ENCODE results near the gene ZNF844. TPM values are rescaled to one million over a fixed set of nuclear protein-coding genes. Genes with fewer than 3 reads are reported as not detected.
A peak's percentile ranks its signal among the peaks of the same experiment; 100 is the strongest.

Gene ZNF844
- total RNA-seq, 4 donors from 2014 or later, result 2.2 to 5.7 (median 4.9) TPM

GRCh38 chr19:12034620-12035019 lies 29.9 kb upstream of the ZNF844 start:
- Histone ChIP-seq H3K4me3 (peak overlapping the region; percentile 86 to 95 (median 90)), H3K27me3 (no peaks in the 10 kb centered on the region), H3K4me1 (peaks cover 8 to 10% of the 10 kb centered on the region in 2 donors), H3K27ac (peak overlapping the region; percentile 87 to 92 (median 90)), H3K9me3 (no peaks in the 10 kb centered on the region), H3K36me3 (peaks cover 0 to 2% of the 10 kb centered on the region in 2 donors)
- ATAC-seq (no peak), DNase-seq (no peak)
- TF ChIP-seq POLR2A (IDR thresholded peaks at IDR 0.05) (no peak), CTCF (IDR thresholded peaks at IDR 0.05 in 4 of 5, conservative IDR thresholded peaks at IDR 0.05 in 1 of 5) (no peak)
- intact Hi-C loops (cut with DNase I; ENCODE audit: low total_unique reads) (loop anchor here (1.0 to 10.0 kb wide), 3 partner anchors 106 to 330 kb away; partner anchors contain the start of genes ZNF20 and ZNF442), in situ Hi-C loops (cut with MboI; ENCODE audit: low sequenced_read_pairs in 4 of 4) (no loop called here)

GRCh38 chr19:12035220-12036172 lies 29.0 kb upstream of the ZNF844 start, which contains the start of gene ZNF433:
Gene ZNF433 (minus strand): TSS chr19:12035679. CDS start chr19:12035539, 140 bp downstream.
- H3K27ac ChIP-seq, result peak within 1 kb of the TSS; percentile 87 to 92 (median 90)
- H3K4me1 ChIP-seq, result peaks cover 8 to 10% of the 10 kb centered on the region in 2 donors
- peak within 1 kb of the TSS; percentile 86 to 95 (median 90) for H3K4me3 ChIP-seq
- intact Hi-C loops (cut with DNase I; ENCODE audit: low total_unique reads), result loop anchor here (1.0 to 10.0 kb wide), 3 partner anchors 105 to 329 kb away; partner anchors contain the start of genes ZNF20 and ZNF442
- peak; percentile 99 for ATAC-seq
- no peaks in the 10 kb centered on the region for H3K36me3 ChIP-seq
- TF ChIP-seq POLR2A (IDR thresholded peaks at IDR 0.05), result peak; percentile 52 to 58
- no peak for TF ChIP-seq CTCF (IDR thresholded peaks at IDR 0.05 in 4 of 5, conservative IDR thresholded peaks at IDR 0.05 in 1 of 5)
- peak; percentile 84 to 86 for DNase-seq
- in situ Hi-C loops (cut with MboI; ENCODE audit: low sequenced_read_pairs in 4 of 4), result no loop called here
- no peaks in the 10 kb centered on the region for H3K27me3 ChIP-seq
- H3K9me3 ChIP-seq, result no peaks in the 10 kb centered on the region

GRCh38 chr19:12042893-12043292 lies 21.6 kb upstream of the ZNF844 start:
- DNase-seq (no peak), ATAC-seq (no peak)
- Histone ChIP-seq H3K27me3 (no peaks in the 10 kb centered on the region), H3K27ac (no peak overlapping the region), H3K4me1 (no peaks in the 10 kb centered on the region), H3K4me3 (no peak overlapping the region), H3K36me3 (peaks cover 0 to 6% of the 10 kb centered on the region in 2 donors), H3K9me3 (peaks cover 10 to 18% (median 12%) of the 10 kb centered on the region in 3 donors)
- intact Hi-C loops (cut with DNase I; ENCODE audit: low total_unique reads) (no loop called here), in situ Hi-C loops (cut with MboI; ENCODE audit: low sequenced_read_pairs in 4 of 4) (no loop called here)
- no peak for TF ChIP-seq POLR2A (IDR thresholded peaks at IDR 0.05)
- TF ChIP-seq CTCF (IDR thresholded peaks at IDR 0.05 in 4 of 5, conservative IDR thresholded peaks at IDR 0.05 in 1 of 5), result no peak

GRCh38 chr19:12043752-12044422 lies 20.6 kb upstream of the ZNF844 start:
- in situ Hi-C loops (cut with MboI; ENCODE audit: low sequenced_read_pairs in 4 of 4), result no loop called here
- TF ChIP-seq POLR2A (IDR thresholded peaks at IDR 0.05) (no peak), CTCF (IDR thresholded peaks at IDR 0.05 in 4 of 5, conservative IDR thresholded peaks at IDR 0.05 in 1 of 5) (no peak)
- DNase-seq (no peak), ATAC-seq (no peak)
- Histone ChIP-seq H3K4me1 (no peaks in the 10 kb centered on the region), H3K27me3 (no peaks in the 10 kb centered on the region), H3K4me3 (no peak overlapping the region), H3K27ac (no peak overlapping the region), H3K9me3 (peaks cover 10 to 18% (median 12%) of the 10 kb centered on the region in 3 donors), H3K36me3 (peaks cover 0 to 6% of the 10 kb centered on the region in 2 donors)
- intact Hi-C loops (cut with DNase I; ENCODE audit: low total_unique reads), result no loop called here
